ENCODE results near the gene TSPAN7. TPM values are rescaled to one million over a fixed set of nuclear protein-coding genes. Genes with fewer than 3 reads are reported as not detected.

Gene TSPAN7
- total and polyA plus RNA-seq, 2 donors (not counting 3 experiments of a cell fraction or from before 2014, with no cell fraction given), result 3.2 to 5.2 TPM

DNA sequence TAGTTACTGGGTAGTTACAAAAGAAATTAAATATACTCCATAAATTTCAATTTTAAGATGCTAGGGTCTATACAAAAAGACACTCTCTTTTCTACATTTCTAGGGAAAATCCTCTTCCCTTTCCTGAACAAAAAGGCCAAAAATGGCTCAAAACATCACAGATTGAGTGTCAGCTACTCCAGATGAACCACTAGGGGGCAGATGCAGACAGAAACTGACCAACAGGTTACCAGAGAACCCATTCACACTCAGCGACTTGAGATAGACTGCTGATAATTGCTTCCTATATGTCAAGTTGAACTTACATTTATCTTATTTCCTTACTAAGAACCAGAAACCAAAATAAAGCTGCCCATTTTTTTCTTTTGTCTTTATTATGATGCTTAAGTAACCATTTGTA, 156.5 kb downstream of the TSPAN7 start:
- no peaks in the 10 kb centered on the region for H3K9me1 ChIP-seq (replicated peaks; ENCODE audit: control insufficient read depth, extremely low read depth, insufficient read depth, low read length)
- no peak overlapping the region for H3K4me2 ChIP-seq (ENCODE audit: insufficient read depth, low read length)
- H3K79me2 ChIP-seq (ENCODE audit: control insufficient read depth, insufficient read depth, low read length), result no peaks in the 10 kb centered on the region
- intact Hi-C loops (cut with micrococcal nuclease), result no loop called here
- H3K9ac ChIP-seq (replicated peaks; ENCODE audit: extremely low read depth, insufficient read depth, low read length), result no peak overlapping the region
- DNase-seq (ENCODE audit: low read depth, low spot score) (peak; percentile 4), FAIRE-seq (peak; percentile 63)
- H3K27ac ChIP-seq (ENCODE audit: insufficient read depth, low read depth, low read length), result no peak overlapping the region
- no peaks in the 10 kb centered on the region for H4K20me1 ChIP-seq (replicated peaks; ENCODE audit: control insufficient read depth, extremely low read depth, insufficient read depth, low read length)
- no peak overlapping the region for H3K4me3 ChIP-seq (replicated peaks in 1 of 3; ENCODE audit: insufficient read depth in 1 of 3, low read depth in 1 of 3, low read length in 3 of 3)
- no peaks in the 10 kb centered on the region for H3K9me3 ChIP-seq (replicated peaks; ENCODE audit: control insufficient read depth, insufficient read depth, low read length)
- H3K4me1 ChIP-seq (ENCODE audit: control insufficient read depth, extremely low read depth, insufficient read depth, low read length), result no peaks in the 10 kb centered on the region
- dilution Hi-C loops (cut with MboI; ENCODE audit: extremely low pct_ligation_motif_present, low sequenced_read_pairs), result no loop called here
- no peak overlapping the region for H2AFZ ChIP-seq (ENCODE audit: low read depth, low read length)
- BruUV-seq (replicated peaks), result no TSS peak
- no peaks in the 10 kb centered on the region for H3K27me3 ChIP-seq (ENCODE audit: control insufficient read depth in 2 of 2, insufficient read depth in 2 of 2, low read length in 2 of 2)
- TF ChIP-seq MYC (IDR thresholded peaks at IDR 0.05; ENCODE audit: low read depth, low read length), result no peak
- TF ChIP-seq, protein P1, sequence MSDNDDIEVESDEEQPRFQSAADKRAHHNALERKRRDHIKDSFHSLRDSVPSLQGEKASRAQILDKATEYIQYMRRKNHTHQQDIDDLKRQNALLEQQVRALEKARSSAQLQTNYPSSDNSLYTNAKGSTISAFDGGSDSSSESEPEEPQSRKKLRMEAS (IDR thresholded peaks at IDR 0.05; ENCODE audit: insufficient read depth, insufficient read length), result no peak
- TF ChIP-seq, protein P2, sequence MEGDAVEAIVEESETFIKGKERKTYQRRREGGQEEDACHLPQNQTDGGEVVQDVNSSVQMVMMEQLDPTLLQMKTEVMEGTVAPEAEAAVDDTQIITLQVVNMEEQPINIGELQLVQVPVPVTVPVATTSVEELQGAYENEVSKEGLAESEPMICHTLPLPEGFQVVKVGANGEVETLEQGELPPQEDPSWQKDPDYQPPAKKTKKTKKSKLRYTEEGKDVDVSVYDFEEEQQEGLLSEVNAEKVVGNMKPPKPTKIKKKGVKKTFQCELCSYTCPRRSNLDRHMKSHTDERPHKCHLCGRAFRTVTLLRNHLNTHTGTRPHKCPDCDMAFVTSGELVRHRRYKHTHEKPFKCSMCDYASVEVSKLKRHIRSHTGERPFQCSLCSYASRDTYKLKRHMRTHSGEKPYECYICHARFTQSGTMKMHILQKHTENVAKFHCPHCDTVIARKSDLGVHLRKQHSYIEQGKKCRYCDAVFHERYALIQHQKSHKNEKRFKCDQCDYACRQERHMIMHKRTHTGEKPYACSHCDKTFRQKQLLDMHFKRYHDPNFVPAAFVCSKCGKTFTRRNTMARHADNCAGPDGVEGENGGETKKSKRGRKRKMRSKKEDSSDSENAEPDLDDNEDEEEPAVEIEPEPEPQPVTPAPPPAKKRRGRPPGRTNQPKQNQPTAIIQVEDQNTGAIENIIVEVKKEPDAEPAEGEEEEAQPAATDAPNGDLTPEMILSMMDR (IDR thresholded peaks at IDR 0.05; ENCODE audit: extremely low read depth in 1 of 2, insufficient read depth in 1 of 2, low read depth in 1 of 2, low read length in 2 of 2), result peak; percentile 48 to 52
- ChIA-PET POLR2A (no interaction called here), CTCF (interaction anchor here (0.5 to 1.8 kb wide), 6 partner anchors 10 to 434 kb away, joined by 3 to 5 read pairs (median 3); no protein-coding TSS in a partner anchor)
- H3K36me3 ChIP-seq (ENCODE audit: control insufficient read depth in 2 of 2, extremely low read depth in 1 of 2, insufficient read depth in 2 of 2, low read length in 2 of 2), result no peaks in the 10 kb centered on the region

DNA sequence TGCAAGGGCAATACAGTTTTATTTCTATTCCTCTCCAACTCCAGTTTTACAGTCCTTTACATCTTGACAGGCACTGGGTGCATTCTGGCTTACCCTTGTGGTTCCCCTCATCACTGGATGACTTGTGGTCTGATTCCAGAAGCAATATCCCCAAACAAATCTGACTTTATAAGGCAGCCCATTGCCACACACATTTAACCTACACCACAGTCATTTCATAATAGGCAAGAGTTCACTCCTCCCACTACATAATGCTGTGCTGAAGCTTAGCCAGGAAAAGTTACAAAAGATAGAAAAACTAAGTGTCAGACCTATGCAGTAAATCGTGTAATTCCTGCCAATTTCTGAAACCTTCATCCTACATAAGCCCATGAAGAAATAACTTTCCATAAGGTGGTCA, 157.0 kb downstream of the TSPAN7 start:
- no peak overlapping the region for H3K4me3 ChIP-seq (replicated peaks in 1 of 3; ENCODE audit: insufficient read depth in 1 of 3, low read depth in 1 of 3, low read length in 3 of 3)
- peak; percentile 1 for DNase-seq (ENCODE audit: low read depth, low spot score)
- no peak for TF ChIP-seq POLR2A (IDR thresholded peaks at IDR 0.05; ENCODE audit: low read depth, low read length)
- TF ChIP-seq GATA2 (IDR thresholded peaks at IDR 0.05; ENCODE audit: insufficient read depth, insufficient read length, low read depth, low read length), result no peak
- TF ChIP-seq JUN (IDR thresholded peaks at IDR 0.05; ENCODE audit: borderline replicate concordance, insufficient read depth, insufficient read length, low read depth), result no peak
- no peak for TF ChIP-seq EZH2 (IDR thresholded peaks at IDR 0.05; ENCODE audit: borderline replicate concordance, low read depth, low read length, severe bottlenecking)
- no peak for TF ChIP-seq MYC (IDR thresholded peaks at IDR 0.05; ENCODE audit: low read depth, low read length)
- TF ChIP-seq POLR2AphosphoS5 (IDR thresholded peaks at IDR 0.05; ENCODE audit: insufficient read depth, low read depth, low read length), result no peak
- TF ChIP-seq FOS (IDR thresholded peaks at IDR 0.05; ENCODE audit: borderline replicate concordance, insufficient read depth, low read length), result no peak
- TF ChIP-seq, protein P2 (IDR thresholded peaks at IDR 0.05; ENCODE audit: extremely low read depth in 1 of 2, insufficient read depth in 1 of 2, low read depth in 1 of 2, low read length in 2 of 2), result no peak
- TF ChIP-seq, protein P1 (IDR thresholded peaks at IDR 0.05; ENCODE audit: insufficient read depth, insufficient read length), result no peak
- H3K9me1 ChIP-seq (replicated peaks; ENCODE audit: control insufficient read depth, extremely low read depth, insufficient read depth, low read length), result no peaks in the 10 kb centered on the region
- no peaks in the 10 kb centered on the region for H3K36me3 ChIP-seq (ENCODE audit: control insufficient read depth in 2 of 2, extremely low read depth in 1 of 2, insufficient read depth in 2 of 2, low read length in 2 of 2)
- H3K9me3 ChIP-seq (replicated peaks; ENCODE audit: control insufficient read depth, insufficient read depth, low read length), result no peaks in the 10 kb centered on the region
- no peak overlapping the region for H3K9ac ChIP-seq (replicated peaks; ENCODE audit: extremely low read depth, insufficient read depth, low read length)
- ChIA-PET CTCF (interaction anchor here (1.1 to 1.8 kb wide), 3 partner anchors 11 to 434 kb away, joined by 3 to 5 read pairs (median 3); no protein-coding TSS in a partner anchor), POLR2A (no interaction called here)
- no peaks in the 10 kb centered on the region for H4K20me1 ChIP-seq (replicated peaks; ENCODE audit: control insufficient read depth, extremely low read depth, insufficient read depth, low read length)
- H3K4me1 ChIP-seq (ENCODE audit: control insufficient read depth, extremely low read depth, insufficient read depth, low read length), result no peaks in the 10 kb centered on the region
- dilution Hi-C loops (cut with MboI; ENCODE audit: extremely low pct_ligation_motif_present, low sequenced_read_pairs), result no loop called here
- H3K27ac ChIP-seq (ENCODE audit: insufficient read depth, low read depth, low read length), result no peak overlapping the region
- no peak overlapping the region for H3K4me2 ChIP-seq (ENCODE audit: insufficient read depth, low read length)
- H2AFZ ChIP-seq (ENCODE audit: low read depth, low read length), result no peak overlapping the region
- BruUV-seq (replicated peaks), result no TSS peak
- intact Hi-C loops (cut with micrococcal nuclease), result no loop called here
- no peak for FAIRE-seq
- H3K27me3 ChIP-seq (ENCODE audit: control insufficient read depth in 2 of 2, insufficient read depth in 2 of 2, low read length in 2 of 2), result no peaks in the 10 kb centered on the region
- no peaks in the 10 kb centered on the region for H3K79me2 ChIP-seq (ENCODE audit: control insufficient read depth, insufficient read depth, low read length)
